GM12865 (cell line): ENCODE data around the gene HSP90AB1.
"Not testable (repeated sequence)": the region's sequence is repeated elsewhere in the genome, so short reads cannot be mapped to it uniquely, and the experiment has no call there.

Experiments used
- DNase-seq: peaks from one replicate; pipeline ENCODE4 v3.0.0; 2010; ENCODE audit warnings: low read depth
- H3K4me3 ChIP-seq: 2 replicates; pipeline ENCODE4 v1.5.1; 2011; ENCODE audit warnings: mild to moderate bottlenecking, low read depth, low read length, control low read depth
- CTCF ChIP-seq: IDR thresholded peaks from 2 replicates; pipeline ENCODE4 v1.5.1; 2011; ENCODE audit warnings: low read length, control low read depth, low read depth, inconsistent platforms; ENCODE audit not compliant: insufficient read depth; ENCODE audit errors: missing control alignments

Gene HSP90AB1

GRCh38 chr6:44230034-44230675 is 16.7 kb upstream of the HSP90AB1 start:
- DNase-seq, result no peak
- no peak overlapping the region for H3K4me3 ChIP-seq
- TF ChIP-seq CTCF, result no peak

GRCh38 chr6:44231426-44231825 is 15.5 kb upstream of the HSP90AB1 start:
- DNase-seq, result not testable (repeated sequence)

GRCh38 chr6:44232676-44233566 is 14.0 kb upstream of the HSP90AB1 start:
- H3K4me3 ChIP-seq, result no peak overlapping the region
- no peak for DNase-seq
- no peak for TF ChIP-seq CTCF

More at GRCh38 chr6:44231426-44231825, 15.5 kb upstream of the HSP90AB1 start:
- not testable (repeated sequence) for H3K4me3 ChIP-seq

- H3K4me3 ChIP-seq, result no peak overlapping the region
- no peak for DNase-seq
- TF ChIP-seq CTCF, result no peak
Measured at GRCh38 chr6:44233567-44234100, 13.3 kb upstream of the HSP90AB1 start.

- peak; percentile 49 for DNase-seq
- TF ChIP-seq CTCF, result peak; percentile 78
- no peak overlapping the region for H3K4me3 ChIP-seq
Measured at GRCh38 chr6:44234101-44235025, 12.5 kb upstream of the HSP90AB1 start.

GRCh38 chr6:44235269-44235668 is 11.6 kb upstream of the HSP90AB1 start:
- DNase-seq, result no peak
- H3K4me3 ChIP-seq, result no peak overlapping the region
- TF ChIP-seq CTCF, result no peak
